GM21576 (cell line): ENCODE data around the gene KANSL3.

Experiments used
- ATAC-seq: cut with Tn5 transposase; IDR thresholded peaks from one replicate; pipeline ENCODE4 v1.9.1; 2021; ENCODE audit warnings: mild to moderate bottlenecking, moderate library complexity; ENCODE audit not compliant: unreplicated experiment

KANSL3 gene

GRCh38 chr2:96546797-96547196, 91.3 kb downstream of the KANSL3 start:
- no peak for ATAC-seq

DNA sequence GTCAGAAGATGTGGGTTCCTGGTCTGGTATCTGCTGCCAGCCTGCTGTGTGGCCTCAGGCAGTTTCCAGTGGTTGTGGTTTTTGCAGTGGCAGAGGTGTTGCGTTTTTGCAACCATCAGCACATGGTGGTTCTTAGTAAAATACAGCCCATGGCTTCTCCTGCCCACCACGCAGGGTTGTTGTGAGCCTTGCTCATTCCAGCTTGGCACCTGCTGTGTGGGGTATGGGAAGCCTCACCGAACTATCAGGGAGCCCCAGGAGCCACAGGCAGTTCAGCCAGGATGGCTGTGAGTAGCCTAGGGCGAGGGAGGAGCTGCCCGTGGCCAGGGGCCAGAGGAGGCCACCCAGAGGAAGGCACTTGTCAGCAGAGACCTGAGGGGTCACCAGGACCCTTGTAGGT, 91.8 kb downstream of the KANSL3 start:
- ATAC-seq, result no peak
